A673 (cell line): Measurements from ENCODE around the gene EXOC6B. TPM values are rescaled to one million over a fixed set of nuclear protein-coding genes. Genes with fewer than 3 reads are reported as not detected.

Experiments used
- BruUV-seq: library from RNA; stranded (reverse); fragments of 400-500 nt; replicated peaks from 2 replicates; lab custom pipeline; 2021; lab: Mats Ljungman, UMichigan
- CTCF ChIA-PET: fragments of 300-600 bp; sonication (Branson Sonifier 250); formaldehyde crosslinking; loops from one replicate; lab custom pipeline; 2022; ENCODE audit warnings: antibody characterized with exemption; lab: Charles Lee
- POLR2A ChIA-PET: fragments of 300-600 bp; sonication (Branson Sonifier 250); formaldehyde crosslinking; loops from one replicate; lab custom pipeline; 2022; ENCODE audit warnings: antibody characterized with exemption; ENCODE audit not compliant: low non-redundant PET; lab: Charles Lee
- DNase-seq: peaks from one replicate; pipeline ENCODE4 v3.0.0-alpha.2; 2015; ENCODE audit warnings: low spot score
- H3K27ac ChIP-seq: fragments of 200-600 bp; sonication (generic); 2 replicates; pipeline ENCODE4 v1.5.1; 2016; ENCODE audit warnings: mixed run types, low read depth, mild to moderate bottlenecking, mixed read lengths, antibody characterized with exemption, low read length; ENCODE audit not compliant: poor library complexity, severe bottlenecking
- H3K27me3 ChIP-seq: fragments of 200-600 bp; sonication (generic); replicated peaks from 2 replicates; pipeline ENCODE4 v1.6.1; 2017; ENCODE audit warnings: mixed run types, low read depth, mild to moderate bottlenecking, mixed read lengths, antibody characterized with exemption, low read length; ENCODE audit not compliant: insufficient read depth, poor library complexity
- H3K36me3 ChIP-seq: fragments of 200-600 bp; sonication (generic); 2 replicates; pipeline ENCODE4 v1.6.1; 2016; ENCODE audit warnings: mixed run types, mild to moderate bottlenecking, mixed read lengths, antibody characterized with exemption, low read length; ENCODE audit not compliant: insufficient read depth, poor library complexity, severe bottlenecking
- H3K4me1 ChIP-seq: fragments of 200-600 bp; sonication (generic); 2 replicates; pipeline ENCODE4 v1.6.1; 2017; ENCODE audit warnings: mixed run types, mild to moderate bottlenecking, mixed read lengths, antibody characterized with exemption, low read length; ENCODE audit not compliant: insufficient read depth, poor library complexity, severe bottlenecking
- H3K4me3 ChIP-seq: fragments of 200-600 bp; sonication (generic); 2 replicates; pipeline ENCODE4 v1.5.1; 2016; ENCODE audit warnings: low read depth, mixed run types, mild to moderate bottlenecking, mixed read lengths, low read length; ENCODE audit not compliant: poor library complexity, severe bottlenecking
- H3K9me3 ChIP-seq: fragments of 200-600 bp; sonication (generic); 2 replicates; pipeline ENCODE4 v1.6.1; 2016; ENCODE audit warnings: mixed run types, low read depth, mild to moderate bottlenecking, mixed read lengths, antibody characterized with exemption, low read length; ENCODE audit not compliant: poor library complexity, severe bottlenecking
- EZH2 ChIP-seq: fragments of 200-600 bp; sonication (generic); IDR thresholded peaks from 2 replicates; pipeline ENCODE4 v1.6.1; 2017; ENCODE audit warnings: borderline replicate concordance, low read depth, mild to moderate bottlenecking, mixed read lengths, antibody characterized with exemption, low read length; ENCODE audit not compliant: poor library complexity, severe bottlenecking
- intact Hi-C: fragments of 100-400 bp; cut with micrococcal nuclease; formaldehyde crosslinking; loops from one replicate; pipeline ENCODE4 v1.10.0; 2022; ENCODE audit not compliant: unreplicated experiment
- total RNA-seq: library from RNA; stranded (reverse); gene quantifications from 2 replicates; pipeline ENCODE4 v1.2.3, GENCODE V29; 2021
- TF ChIP-seq, protein P1 (sequence below): fragments of 300-800, 200-600 bp; sonication (generic); conservative IDR thresholded peaks from 2 replicates; pipeline ENCODE4 v1.5.1; 2017; ENCODE audit warnings: low read depth, mild to moderate bottlenecking, antibody characterized with exemption, low read length, moderate library complexity, mixed read lengths

EXOC6B gene
- total RNA-seq, 1 experiment from 2014 or later, result 138 TPM

DNA sequence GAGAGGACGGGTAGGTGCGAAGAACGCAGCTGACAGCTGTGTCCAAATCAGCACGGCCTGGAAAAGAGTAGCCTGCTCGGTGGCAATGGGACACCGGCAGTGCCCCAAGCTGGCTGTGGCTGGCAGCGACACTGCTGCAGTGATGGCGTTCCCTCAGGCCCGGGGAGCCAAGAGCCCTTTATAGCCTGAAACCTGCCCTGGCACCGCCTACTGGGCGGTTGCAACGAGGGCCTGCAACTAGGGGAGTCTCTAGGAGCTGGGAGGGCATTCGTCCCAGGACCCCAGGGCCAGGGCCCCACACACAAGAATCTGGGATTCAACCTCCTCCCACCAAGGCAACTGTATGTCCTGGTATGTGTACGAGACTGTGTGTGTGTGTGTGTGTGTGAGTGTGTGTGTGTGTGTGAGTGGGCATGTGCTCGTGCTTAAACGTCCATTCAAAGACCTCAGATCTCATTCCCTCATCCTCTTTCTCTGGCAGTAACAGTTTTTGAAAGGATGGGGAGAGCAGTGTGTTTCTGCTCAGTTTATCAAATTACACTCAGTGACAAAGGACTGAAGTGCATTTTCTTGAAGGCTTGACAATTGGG lies 671.4 kb downstream of the EXOC6B start:
- Histone ChIP-seq H3K27ac (no peak overlapping the region), H3K27me3 (peaks cover 3% of the 10 kb centered on the region), H3K4me3 (no peak overlapping the region), H3K9me3 (no peaks in the 10 kb centered on the region), H3K36me3 (no peaks in the 10 kb centered on the region), H3K4me1 (no peaks in the 10 kb centered on the region)
- intact Hi-C loops, result loop anchor here (10.0 kb wide), 1 partner anchor 590 kb away; no protein-coding TSS in a partner anchor
- CTCF ChIA-PET, result no interaction called here
- BruUV-seq, result no TSS peak
- no peak for TF ChIP-seq EZH2
- TF ChIP-seq, protein P1, sequence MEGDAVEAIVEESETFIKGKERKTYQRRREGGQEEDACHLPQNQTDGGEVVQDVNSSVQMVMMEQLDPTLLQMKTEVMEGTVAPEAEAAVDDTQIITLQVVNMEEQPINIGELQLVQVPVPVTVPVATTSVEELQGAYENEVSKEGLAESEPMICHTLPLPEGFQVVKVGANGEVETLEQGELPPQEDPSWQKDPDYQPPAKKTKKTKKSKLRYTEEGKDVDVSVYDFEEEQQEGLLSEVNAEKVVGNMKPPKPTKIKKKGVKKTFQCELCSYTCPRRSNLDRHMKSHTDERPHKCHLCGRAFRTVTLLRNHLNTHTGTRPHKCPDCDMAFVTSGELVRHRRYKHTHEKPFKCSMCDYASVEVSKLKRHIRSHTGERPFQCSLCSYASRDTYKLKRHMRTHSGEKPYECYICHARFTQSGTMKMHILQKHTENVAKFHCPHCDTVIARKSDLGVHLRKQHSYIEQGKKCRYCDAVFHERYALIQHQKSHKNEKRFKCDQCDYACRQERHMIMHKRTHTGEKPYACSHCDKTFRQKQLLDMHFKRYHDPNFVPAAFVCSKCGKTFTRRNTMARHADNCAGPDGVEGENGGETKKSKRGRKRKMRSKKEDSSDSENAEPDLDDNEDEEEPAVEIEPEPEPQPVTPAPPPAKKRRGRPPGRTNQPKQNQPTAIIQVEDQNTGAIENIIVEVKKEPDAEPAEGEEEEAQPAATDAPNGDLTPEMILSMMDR, result no peak
- POLR2A ChIA-PET, result no interaction called here
- DNase-seq, result no peak

- Histone ChIP-seq H3K27ac (no peak overlapping the region), H3K36me3 (no peaks in the 10 kb centered on the region), H3K4me3 (no peak overlapping the region), H3K9me3 (no peaks in the 10 kb centered on the region), H3K27me3 (peaks cover 8% of the 10 kb centered on the region), H3K4me1 (no peaks in the 10 kb centered on the region)
- no TSS peak for BruUV-seq
- intact Hi-C loops, result loop anchor here (10.0 kb wide), 1 partner anchor 591 kb away; no protein-coding TSS in a partner anchor
- CTCF ChIA-PET, result interaction anchor here (0.6 kb wide), 1 partner anchor 38 kb away, joined by 3 read pairs; no protein-coding TSS in a partner anchor
- POLR2A ChIA-PET, result no interaction called here
- no peak for DNase-seq
- TF ChIP-seq EZH2, result no peak
- TF ChIP-seq, protein P1, result no peak
These were observed 671.9 kb downstream of the EXOC6B start for GRCh38 chr2:72153924-72154323.

DNA sequence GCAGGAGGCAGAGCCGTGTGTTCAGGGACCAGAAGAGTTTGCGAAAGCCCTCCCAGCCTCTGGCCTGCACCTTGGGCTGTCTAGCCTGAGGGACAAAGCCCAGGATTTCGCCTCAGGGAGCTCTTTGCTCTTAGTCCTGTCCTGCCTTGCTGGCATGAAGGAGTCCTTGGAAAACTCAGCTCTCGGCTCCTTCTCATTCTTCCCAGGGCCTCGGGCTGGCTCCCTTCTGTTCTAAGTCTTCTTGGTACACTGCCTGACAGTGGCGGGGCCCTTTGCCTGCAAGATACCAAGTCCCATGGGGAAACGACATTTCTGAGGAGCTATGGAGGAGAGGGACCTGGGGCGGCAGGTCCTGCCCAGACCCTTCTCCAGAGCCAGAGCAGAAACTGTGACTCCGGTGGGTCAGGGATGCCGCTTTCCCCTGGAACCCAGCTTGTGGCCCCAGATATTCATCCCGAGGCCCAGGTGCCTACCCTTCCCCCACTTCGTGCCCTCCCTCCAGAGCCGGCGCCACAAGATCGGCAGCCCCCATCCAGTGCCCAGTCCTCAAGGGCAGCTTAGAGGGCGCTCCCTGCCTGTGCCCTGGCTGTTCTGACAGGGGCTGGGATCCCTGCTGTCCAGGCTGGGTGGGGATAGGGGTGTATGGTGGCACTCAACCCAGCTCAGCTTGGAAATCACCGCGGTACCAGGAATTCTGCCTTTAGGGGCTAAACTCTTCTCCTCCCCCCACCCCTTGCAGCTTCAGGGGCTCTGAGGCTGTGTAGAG lies 672.6 kb downstream of the EXOC6B start:
- BruUV-seq, result no TSS peak
- no peak overlapping the region for H3K4me3 ChIP-seq

More for the DNA sequence above, 672.6 kb downstream of the EXOC6B start:
- POLR2A ChIA-PET, result no interaction called here
- intact Hi-C loops, result loop anchor here (10.0 kb wide), 1 partner anchor 592 kb away; no protein-coding TSS in a partner anchor
- H3K4me1 ChIP-seq, result no peaks in the 10 kb centered on the region
- H3K27me3 ChIP-seq, result peaks cover 8% of the 10 kb centered on the region
- CTCF ChIA-PET, result interaction anchor here (0.6 kb wide), 2 partner anchors 37 to 611 kb away, joined by 3 read pairs; no protein-coding TSS in a partner anchor
- no peaks in the 10 kb centered on the region for H3K36me3 ChIP-seq
- DNase-seq, result no peak
- H3K9me3 ChIP-seq, result no peaks in the 10 kb centered on the region
- H3K27ac ChIP-seq, result no peak overlapping the region
- no peak for TF ChIP-seq EZH2
- TF ChIP-seq, protein P1, result no peak
